Uterus (tissue), 4 donors: ENCODE results near the gene ALDH1A1. TPM values are rescaled to one million over a fixed set of nuclear protein-coding genes. Genes with fewer than 3 reads are reported as not detected.
A peak's percentile ranks its signal among the peaks of the same experiment; 100 is the strongest.

Experiments used
- DNase-seq, 2 donors: peaks; one replicate each; pipeline ENCODE4 v3.0.0-alpha.2; 2019 to 2020
- H3K27ac ChIP-seq, 2 donors: fragments of 200-600 bp; sonication (generic); 1 replicate in 1 of 2; 2 replicates in 1 of 2; pipeline ENCODE4 v1.5.1; 2016 to 2018
- H3K27me3 ChIP-seq, 2 donors: fragments of 200-600 bp; sonication (generic); one replicate each; pipeline ENCODE4 v1.5.1; 2018 to 2019; ENCODE audit warnings: control low read depth in 1 of 2
- H3K36me3 ChIP-seq, 2 donors: fragments of 200-600 bp; sonication (generic); one replicate each; pipeline ENCODE4 v1.5.1; 2019; ENCODE audit warnings: control low read depth in 1 of 2
- H3K4me1 ChIP-seq, 2 donors: fragments of 200-600 bp; sonication (generic); one replicate each; pipeline ENCODE4 v1.5.1; 2018 to 2019; ENCODE audit warnings: control low read depth in 1 of 2
- H3K4me3 ChIP-seq, 2 donors: fragments of 200-600 bp; sonication (generic); 1 replicate in 1 of 2; 2 replicates in 1 of 2; pipeline ENCODE4 v1.5.1; 2018 to 2019; ENCODE audit warnings: mild to moderate bottlenecking in 1 of 2
- H3K9me3 ChIP-seq, 2 donors: fragments of 200-600 bp; sonication (generic); one replicate each; pipeline ENCODE4 v1.5.1; 2019; ENCODE audit warnings: control low read depth in 1 of 2
- CTCF ChIP-seq, 4 experiments: fragments of 200-600 bp in 2 of 4; fragments of 450-650 bp in 2 of 4; sonication (generic) in 2 of 4; IDR thresholded peaks; one replicate each; pipeline ENCODE4 v1.5.1; 2016 to 2019; ENCODE audit warnings: antibody characterized with exemption in 4 of 4, mild to moderate bottlenecking in 2 of 4, moderate library complexity in 1 of 4
- POLR2A ChIP-seq, 2 donors: fragments of 450-650 bp; IDR thresholded peaks; one replicate each; pipeline ENCODE4 v1.6.1; 2016; ENCODE audit warnings: antibody characterized with exemption in 2 of 2, mild to moderate bottlenecking in 1 of 2, moderate library complexity in 1 of 2
- intact Hi-C: fragments of 100-400 bp; cut with DNase I; formaldehyde crosslinking; loops from one replicate; pipeline ENCODE4 v1.15.1; 2023; ENCODE audit warnings: low total_unique reads
- total RNA-seq, 4 donors: library from RNA; depleted of rRNA in 3 of 4; stranded (reverse); fragments of >200 nt in 3 of 4; gene quantifications; one replicate each; pipeline versions ENCODE4 v1.1.0 to v1.2.4, GENCODE V29; 2014 to 2023
- donor health status: DM: yes; HTN: yes; CAD: no.

ALDH1A1 gene
- total RNA-seq, 4 donors from 2014 or later, result 87.9 to 287 (median 166) TPM

GRCh38 chr9:72949244-72949582 is 3.6 kb downstream of the ALDH1A1 start:
- Histone ChIP-seq H3K4me1 (no peaks in the 10 kb centered on the region), H3K27ac (peak overlapping the region; percentile 74 to 84), H3K36me3 (no peaks in the 10 kb centered on the region), H3K9me3 (no peaks in the 10 kb centered on the region), H3K27me3 (no peaks in the 10 kb centered on the region), H3K4me3 (peak overlapping the region in 1 of 2 donors; percentile 38)
- intact Hi-C loops, result no loop called here
- DNase-seq, result no peak
- TF ChIP-seq POLR2A (IDR thresholded peaks at IDR 0.05), result no peak
- no peak for TF ChIP-seq CTCF (IDR thresholded peaks at IDR 0.05)

GRCh38 chr9:72948575-72949243 is 4.1 kb downstream of the ALDH1A1 start:
- DNase-seq, result no peak
- intact Hi-C loops, result no loop called here
- H3K27me3 ChIP-seq, result no peaks in the 10 kb centered on the region
- no peaks in the 10 kb centered on the region for H3K36me3 ChIP-seq
- no peaks in the 10 kb centered on the region for H3K4me1 ChIP-seq
- no peaks in the 10 kb centered on the region for H3K9me3 ChIP-seq
- H3K27ac ChIP-seq, result peak overlapping the region; percentile 74 to 84
- no peak for TF ChIP-seq CTCF (IDR thresholded peaks at IDR 0.05)
- no peak for TF ChIP-seq POLR2A (IDR thresholded peaks at IDR 0.05)
- peak overlapping the region in 1 of 2 donors; percentile 38 for H3K4me3 ChIP-seq

- Histone ChIP-seq H3K36me3 (no peaks in the 10 kb centered on the region), H3K27ac (peak overlapping the region; percentile 74 to 84), H3K9me3 (no peaks in the 10 kb centered on the region), H3K27me3 (no peaks in the 10 kb centered on the region), H3K4me1 (no peaks in the 10 kb centered on the region), H3K4me3 (peak overlapping the region in 1 of 2 donors; percentile 22)
- intact Hi-C loops, result no loop called here
- DNase-seq, result no peak
- no peak for TF ChIP-seq POLR2A (IDR thresholded peaks at IDR 0.05)
- TF ChIP-seq CTCF (IDR thresholded peaks at IDR 0.05), result no peak
Measured at GRCh38 chr9:72947984-72948465, 4.8 kb downstream of the ALDH1A1 start.

GRCh38 chr9:72946821-72947220 is 6.0 kb downstream of the ALDH1A1 start:
- Histone ChIP-seq H3K9me3 (no peaks in the 10 kb centered on the region), H3K27me3 (no peaks in the 10 kb centered on the region), H3K27ac (peak overlapping the region; percentile 28 to 41), H3K4me1 (no peaks in the 10 kb centered on the region), H3K36me3 (no peaks in the 10 kb centered on the region), H3K4me3 (no peak overlapping the region)
- DNase-seq, result no peak
- intact Hi-C loops, result no loop called here
- TF ChIP-seq CTCF (IDR thresholded peaks at IDR 0.05), result no peak
- no peak for TF ChIP-seq POLR2A (IDR thresholded peaks at IDR 0.05)

- peak overlapping the region in 1 of 2 donors; percentile 41 for H3K27ac ChIP-seq
- no peaks in the 10 kb centered on the region for H3K4me1 ChIP-seq
- DNase-seq, result no peak
- intact Hi-C loops, result no loop called here
- no peak overlapping the region for H3K4me3 ChIP-seq
- no peak for TF ChIP-seq POLR2A (IDR thresholded peaks at IDR 0.05)
- no peak for TF ChIP-seq CTCF (IDR thresholded peaks at IDR 0.05)
- no peaks in the 10 kb centered on the region for H3K27me3 ChIP-seq
- no peaks in the 10 kb centered on the region for H3K36me3 ChIP-seq
- H3K9me3 ChIP-seq, result no peaks in the 10 kb centered on the region
Measured at GRCh38 chr9:72946318-72946717, 6.5 kb downstream of the ALDH1A1 start.
